CMK (cell line): Measurements from ENCODE around the gene LGI4.

Experiments used
- DNase-seq: peaks from one replicate; pipeline ENCODE4 v3.0.0-alpha.2; 2010; ENCODE audit warnings: low read depth

The LGI4 gene

GRCh38 chr19:35134601-35135242 is at the start of gene LGI4:
LGI4 (minus strand) TSS chr19:35135059; CDS start chr19:35134680, 379 bp downstream.
- DNase-seq: no peak

- DNase-seq: no peak
These were observed 49.4 kb upstream of the LGI4 start for GRCh38 chr19:35184267-35184666.

- DNase-seq: no peak
These were observed 46.5 kb upstream of the LGI4 start for GRCh38 chr19:35181387-35181786.

- DNase-seq: no peak
These were observed 45.0 kb upstream of the LGI4 start for GRCh38 chr19:35179830-35180229.

- DNase-seq: no peak
These were observed 43.8 kb upstream of the LGI4 start for GRCh38 chr19:35178701-35179100.

- no peak for DNase-seq
These were observed 42.8 kb upstream of the LGI4 start for GRCh38 chr19:35177377-35178274.

- DNase-seq: no peak
These were observed 41.3 kb upstream of the LGI4 start for GRCh38 chr19:35176181-35176570.

GRCh38 chr19:35174226-35174625 is 39.4 kb upstream of the LGI4 start:
- no peak for DNase-seq

- DNase-seq: no peak
These were observed 36.9 kb upstream of the LGI4 start for GRCh38 chr19:35171730-35172129.

GRCh38 chr19:35170359-35171061 is 35.7 kb upstream of the LGI4 start:
- DNase-seq: no peak

GRCh38 chr19:35169221-35169995 is 34.5 kb upstream of the LGI4 start:
- DNase-seq: no peak

- no peak for DNase-seq
These were observed 33.3 kb upstream of the LGI4 start for GRCh38 chr19:35168196-35168595.

- no peak for DNase-seq
These were observed 32.6 kb upstream of the LGI4 start for GRCh38 chr19:35167251-35168119.

- no peak for DNase-seq
These were observed 31.5 kb upstream of the LGI4 start for GRCh38 chr19:35166100-35167063.

GRCh38 chr19:35165200-35166058 is 30.6 kb upstream of the LGI4 start:
- no peak for DNase-seq

- DNase-seq: no peak
These were observed 29.6 kb upstream of the LGI4 start for GRCh38 chr19:35164418-35164817.

GRCh38 chr19:35162471-35163326 is 27.8 kb upstream of the LGI4 start:
- DNase-seq: no peak

GRCh38 chr19:35161434-35161743 is 26.5 kb upstream of the LGI4 start:
- no peak for DNase-seq
